Left lobe of liver (tissue), 2 donors: ENCODE measurements around the gene EP400. TPM values are rescaled to one million over a fixed set of nuclear protein-coding genes. Genes with fewer than 3 reads are reported as not detected.

Experiments
- ATAC-seq: fragments of 200-7000 bp; cut with Tn5 transposase; one replicate; pipeline ENCODE4 v1.9.1; 2020; ENCODE audit warnings: mild to moderate bottlenecking, moderate library complexity
- DNase-seq: peaks from one replicate; pipeline ENCODE4 v3.0.0-alpha.2; 2020; ENCODE audit warnings: low spot score
- total RNA-seq: library from RNA; stranded (reverse); gene quantifications from one replicate; pipeline ENCODE4 v1.2.1, GENCODE V29; 2021
- donor health status: DM: no; HTN: no; CAD: no; lungs with moderate emphysema.
- donor health status: DM: no; HTN: yes; CAD: no.

EP400 gene
- total RNA-seq, 1 donor from 2014 or later = 14.3 TPM

DNA sequence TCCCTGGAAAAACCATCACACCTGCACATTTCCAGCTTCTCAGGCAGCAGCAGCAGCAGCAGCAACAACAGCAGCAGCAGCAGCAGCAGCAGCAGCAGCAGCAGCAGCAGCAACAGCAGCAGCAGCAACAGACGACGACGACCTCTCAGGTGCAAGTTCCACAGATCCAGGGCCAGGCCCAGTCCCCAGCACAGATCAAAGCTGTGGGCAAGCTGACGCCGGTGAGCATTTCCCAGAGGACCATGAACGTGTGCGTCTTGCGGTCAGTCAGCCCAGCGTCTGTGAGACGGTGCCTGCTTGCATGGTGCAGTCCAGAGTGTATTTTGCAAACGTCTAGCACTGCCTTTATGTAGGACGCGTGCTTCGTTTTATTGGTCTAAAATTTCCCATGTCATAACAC is 112.7 kb downstream of the EP400 start:
- ATAC-seq (no peak), DNase-seq (no peak)

GRCh38 chr12:132063491-132063890 is 113.7 kb downstream of the EP400 start:
- DNase-seq (no peak), ATAC-seq (no peak)

DNA sequence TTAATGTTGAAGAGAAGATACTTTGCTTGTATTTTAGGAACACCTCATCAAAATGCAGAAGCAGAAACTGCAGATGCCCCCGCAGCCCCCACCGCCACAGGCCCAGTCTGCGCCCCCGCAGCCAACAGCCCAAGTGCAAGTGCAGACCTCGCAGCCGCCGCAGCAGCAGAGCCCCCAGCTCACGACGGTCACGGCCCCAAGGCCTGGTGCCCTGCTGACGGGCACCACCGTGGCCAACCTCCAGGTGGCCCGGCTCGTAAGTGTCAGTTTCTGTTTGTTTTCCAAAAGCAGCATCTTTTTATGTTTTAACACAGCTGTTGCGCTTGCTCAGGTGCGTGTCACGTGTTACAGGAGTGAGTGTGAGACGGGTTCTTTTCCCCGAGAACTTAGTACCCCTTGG is 114.9 kb downstream of the EP400 start:
- ATAC-seq (no peak), DNase-seq (no peak)

GRCh38 chr12:132065203-132065602 is 115.5 kb downstream of the EP400 start:
- DNase-seq (no peak), ATAC-seq (no peak)

DNA sequence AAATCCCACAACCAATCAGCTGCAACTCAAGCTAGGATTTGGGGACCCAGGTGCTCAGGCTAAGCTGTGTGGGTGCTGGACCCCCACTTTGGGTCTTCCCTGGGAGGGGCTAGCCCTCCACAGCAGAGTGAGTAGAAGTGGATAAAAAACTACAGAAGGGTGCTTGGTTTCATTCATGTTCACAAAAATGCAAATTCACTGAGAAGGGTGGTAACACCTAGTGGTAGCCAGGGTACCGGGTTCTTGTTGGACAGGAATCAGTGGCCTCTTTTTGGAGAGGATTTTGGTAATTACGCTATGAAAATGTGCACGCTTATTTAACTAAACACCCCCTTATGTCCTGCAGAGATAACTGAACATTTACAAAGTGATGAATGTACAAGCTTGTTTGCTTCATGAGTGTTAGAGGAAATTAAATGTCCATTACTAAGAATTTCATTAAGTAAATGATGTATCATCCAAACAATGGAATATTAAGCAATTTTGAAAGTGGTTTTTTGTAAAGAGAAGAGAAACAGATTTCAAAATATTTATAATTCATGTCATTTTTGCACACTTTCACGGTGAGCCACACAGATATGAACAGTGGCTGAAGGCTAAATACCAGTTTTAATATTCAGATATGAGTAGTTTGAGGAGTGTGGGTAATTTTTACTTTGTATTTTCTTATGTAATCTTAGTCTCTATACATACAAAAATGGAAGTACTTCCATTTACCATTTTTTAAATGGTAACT is 116.0 kb downstream of the EP400 start:
- ATAC-seq = no peak
- no peak for DNase-seq

DNA sequence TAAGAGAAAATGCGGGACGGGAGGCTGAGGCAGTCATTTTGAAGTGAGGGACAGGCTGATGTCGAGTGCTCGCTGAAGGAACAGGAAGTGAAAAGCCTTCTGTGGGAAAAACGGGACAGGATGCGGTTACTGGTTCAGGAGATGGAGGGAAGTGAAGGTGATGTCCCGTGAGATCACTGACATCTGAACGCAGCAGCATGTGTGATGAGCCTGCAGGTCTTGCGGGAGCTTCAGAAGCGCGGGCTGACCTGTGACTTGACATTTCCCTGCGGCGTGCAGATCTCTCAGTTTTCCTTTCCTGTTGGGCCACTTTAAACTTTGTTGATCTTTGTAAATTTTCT is 116.6 kb downstream of the EP400 start:
- DNase-seq = no peak

GRCh38 chr12:132066749-132067148 is 117.0 kb downstream of the EP400 start:
- no peak for DNase-seq

More for the DNA sequence above, 116.6 kb downstream of the EP400 start:
- ATAC-seq = no peak

DNA sequence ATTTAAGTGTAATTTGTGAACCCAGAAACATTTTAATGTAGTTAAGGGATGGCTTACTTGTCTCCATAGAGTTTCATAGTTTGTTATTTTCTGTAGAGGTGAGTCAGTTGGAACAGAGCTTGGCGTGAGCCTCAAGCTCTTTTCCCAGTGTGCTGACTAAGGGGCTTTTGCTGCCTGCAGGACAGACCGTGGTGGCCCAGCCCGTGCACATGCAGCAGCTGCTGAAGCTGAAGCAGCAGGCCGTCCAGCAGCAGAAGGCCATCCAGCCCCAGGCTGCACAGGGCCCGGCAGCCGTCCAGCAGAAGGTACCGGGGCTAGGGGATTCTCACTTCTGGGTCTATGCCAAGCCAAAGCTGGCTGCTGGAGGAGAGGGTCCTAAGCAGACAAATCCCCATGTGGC is 117.4 kb downstream of the EP400 start:
- ATAC-seq (no peak), DNase-seq (peak; percentile 31)

More at GRCh38 chr12:132066749-132067148, 117.0 kb downstream of the EP400 start:
- ATAC-seq = no peak

DNA sequence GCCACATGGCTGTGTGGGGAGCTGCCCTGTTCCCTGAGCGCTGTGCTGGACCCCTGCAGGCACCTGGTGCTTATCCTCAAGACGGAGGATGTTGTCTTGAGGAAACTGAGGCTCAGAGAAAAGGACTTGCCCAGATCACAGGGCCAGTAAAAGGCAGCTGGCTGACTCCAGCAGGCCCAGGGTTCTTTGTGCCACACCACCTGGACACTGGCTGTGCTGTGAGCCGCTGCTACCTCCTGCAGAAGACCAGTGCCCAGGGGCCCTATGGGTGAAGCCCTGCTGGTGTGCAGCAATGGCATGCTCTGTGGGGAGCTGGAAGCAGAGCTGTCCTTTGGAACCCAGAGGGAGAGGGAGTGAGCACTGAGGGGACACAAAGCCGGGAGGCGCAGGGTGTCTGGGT is 118.5 kb downstream of the EP400 start:
- DNase-seq = no peak
- no peak for ATAC-seq

DNA sequence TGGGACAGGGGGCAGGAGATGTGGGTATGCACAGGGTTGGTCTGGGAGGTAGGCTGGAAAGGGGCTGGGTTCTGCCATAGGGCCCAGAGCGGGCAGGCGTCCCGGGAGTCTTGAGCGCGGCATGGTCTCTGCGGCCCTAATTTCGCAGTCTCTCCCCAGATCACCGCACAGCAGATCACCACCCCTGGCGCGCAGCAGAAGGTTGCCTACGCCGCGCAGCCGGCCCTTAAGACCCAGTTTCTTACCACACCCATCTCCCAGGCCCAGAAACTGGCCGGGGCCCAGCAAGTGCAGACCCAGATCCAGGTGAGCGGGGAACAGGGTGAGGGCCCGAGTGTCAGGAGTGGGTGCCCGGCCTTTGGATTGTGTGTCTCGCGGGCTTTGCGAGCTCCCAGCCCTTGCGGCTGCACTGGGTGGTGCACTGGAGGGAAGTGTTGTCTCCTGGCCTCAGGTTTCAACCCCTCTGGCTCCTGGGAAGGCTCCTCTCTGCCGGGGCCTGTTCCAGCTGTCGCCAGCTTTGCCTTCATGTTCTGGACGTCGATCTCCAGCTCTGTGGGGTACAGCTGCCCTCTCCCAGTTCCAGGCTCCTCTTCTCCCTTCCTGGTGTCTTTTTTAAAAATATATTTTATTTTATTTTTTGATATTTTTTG is 119.7 kb downstream of the EP400 start:
- DNase-seq = no peak
- no peak for ATAC-seq

- ATAC-seq (no peak), DNase-seq (no peak)
These were observed 120.6 kb downstream of the EP400 start for GRCh38 chr12:132070298-132070697.

GRCh38 chr12:132071040-132071810 is 121.5 kb downstream of the EP400 start:
- no peak for ATAC-seq
- DNase-seq = peak; percentile 4

DNA sequence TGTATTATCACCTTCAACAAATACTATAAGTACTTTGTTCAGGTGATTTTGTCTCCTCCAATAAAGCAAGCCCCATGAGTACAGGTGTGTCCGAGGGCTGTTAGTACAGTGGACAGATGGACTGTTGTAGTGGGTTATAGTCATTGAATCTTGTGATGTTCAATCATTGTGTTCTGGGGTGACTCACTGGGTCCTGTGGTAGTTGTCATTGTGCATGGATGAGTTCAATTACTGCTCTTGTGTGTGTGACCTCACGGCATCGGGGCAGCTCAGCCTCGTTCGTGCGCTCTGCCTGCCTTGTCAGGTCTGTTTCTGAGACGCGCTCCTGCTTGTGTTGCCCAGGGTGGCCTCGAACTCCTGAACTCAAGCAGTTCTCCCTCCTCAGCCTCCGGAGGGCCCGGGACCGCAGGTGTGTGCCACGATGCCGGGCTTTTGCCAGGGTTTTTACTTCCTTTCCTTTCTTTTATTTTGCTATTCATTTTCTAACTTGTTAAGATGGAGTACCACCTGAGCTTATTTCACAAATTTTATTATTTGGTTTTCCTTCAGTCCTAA is 122.2 kb downstream of the EP400 start:
- ATAC-seq = no peak
- DNase-seq = no peak

GRCh38 chr12:132074216-132074615 is 124.5 kb downstream of the EP400 start:
- ATAC-seq = no peak
- no peak for DNase-seq

DNA sequence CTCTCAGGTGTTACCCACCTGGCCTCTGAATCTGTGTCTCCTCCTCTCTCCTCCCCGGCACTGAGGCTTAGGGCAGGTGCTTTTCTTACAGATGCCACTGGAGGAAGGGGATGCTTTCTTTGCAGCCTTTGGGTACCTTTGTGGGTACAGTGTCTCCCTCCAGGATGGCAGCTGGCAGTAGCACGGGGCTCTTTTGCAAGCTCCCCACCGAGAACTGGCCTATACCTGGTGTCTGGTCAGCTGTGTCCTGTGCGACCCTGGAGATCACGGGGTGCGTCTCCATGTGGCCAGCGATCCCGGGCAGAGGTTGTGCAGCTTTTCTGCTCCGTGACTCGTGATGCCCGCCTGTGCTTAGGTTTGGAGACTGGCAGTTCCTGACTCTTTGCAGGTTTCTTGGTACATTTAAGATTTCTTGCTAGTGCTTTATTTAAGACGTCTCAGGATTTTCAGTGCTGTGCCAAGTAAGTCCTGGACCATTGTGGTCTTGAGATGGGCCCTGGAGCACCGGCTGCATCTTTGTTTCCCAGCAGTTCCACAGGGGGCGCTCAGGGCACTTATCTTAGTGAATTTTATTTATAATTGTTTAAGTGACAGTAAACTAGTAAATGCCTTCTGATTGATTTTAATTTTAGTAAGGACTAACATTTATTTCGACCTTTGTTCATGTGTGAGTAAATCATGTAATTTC is 125.4 kb downstream of the EP400 start:
- peak; percentile 28 for DNase-seq
- ATAC-seq = no peak

GRCh38 chr12:132075714-132076553 is 126.2 kb downstream of the EP400 start:
- ATAC-seq (no peak), DNase-seq (peak; percentile 38)

GRCh38 chr12:132076711-132077110 is 127.0 kb downstream of the EP400 start:
- DNase-seq (no peak), ATAC-seq (no peak)

DNA sequence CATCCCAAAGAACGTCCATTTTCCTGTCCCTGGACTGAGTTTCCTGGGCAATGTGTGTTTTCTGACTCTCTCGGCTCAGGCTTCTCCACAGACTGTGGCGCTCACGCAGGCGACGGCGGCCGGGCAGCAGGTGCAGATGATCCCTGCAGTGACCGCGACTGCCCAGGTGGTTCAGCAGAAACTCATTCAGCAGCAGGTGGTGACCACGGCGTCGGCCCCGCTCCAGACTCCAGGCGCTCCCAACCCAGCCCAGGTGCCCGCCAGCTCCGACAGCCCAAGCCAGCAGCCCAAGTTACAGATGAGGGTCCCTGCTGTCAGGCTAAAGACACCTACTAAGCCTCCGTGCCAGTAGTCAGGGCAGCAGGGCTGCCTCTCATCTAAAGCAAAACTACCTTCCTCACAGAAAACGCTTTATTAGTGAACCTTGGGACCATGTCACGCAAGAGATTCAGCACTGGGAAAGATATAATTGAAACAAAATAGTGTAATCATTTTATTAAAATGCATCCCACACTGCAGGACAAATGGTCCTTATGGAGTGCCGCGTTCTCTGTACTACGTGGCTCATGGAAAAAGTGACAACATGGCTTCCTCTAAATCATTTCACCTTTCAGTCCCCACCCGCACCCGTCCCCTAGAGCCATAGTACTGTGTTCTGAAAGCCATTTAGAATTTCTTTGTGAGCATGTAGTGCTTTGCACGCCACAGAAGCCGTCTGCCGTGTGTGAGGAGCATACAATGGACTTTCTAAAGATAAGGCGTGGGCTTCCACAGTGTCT is 127.8 kb downstream of the EP400 start:
- peak; percentile 21 for DNase-seq
- ATAC-seq = no peak

GRCh38 chr12:132078190-132078589 is 128.4 kb downstream of the EP400 start:
- no peak for DNase-seq
- ATAC-seq = no peak
